Activated T-cell treated with anti-CD3 and anti-CD28 coated beads for 24 hours (primary cell): ENCODE measurements around the gene KLK4.

ENCODE experiments used
- DNase-seq: peaks from one replicate; pipeline ENCODE4 v3.0.0-alpha.2; 2020; ENCODE audit warnings: low read depth

The KLK4 gene, protein sequence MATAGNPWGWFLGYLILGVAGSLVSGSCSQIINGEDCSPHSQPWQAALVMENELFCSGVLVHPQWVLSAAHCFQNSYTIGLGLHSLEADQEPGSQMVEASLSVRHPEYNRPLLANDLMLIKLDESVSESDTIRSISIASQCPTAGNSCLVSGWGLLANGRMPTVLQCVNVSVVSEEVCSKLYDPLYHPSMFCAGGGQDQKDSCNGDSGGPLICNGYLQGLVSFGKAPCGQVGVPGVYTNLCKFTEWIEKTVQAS

DNA sequence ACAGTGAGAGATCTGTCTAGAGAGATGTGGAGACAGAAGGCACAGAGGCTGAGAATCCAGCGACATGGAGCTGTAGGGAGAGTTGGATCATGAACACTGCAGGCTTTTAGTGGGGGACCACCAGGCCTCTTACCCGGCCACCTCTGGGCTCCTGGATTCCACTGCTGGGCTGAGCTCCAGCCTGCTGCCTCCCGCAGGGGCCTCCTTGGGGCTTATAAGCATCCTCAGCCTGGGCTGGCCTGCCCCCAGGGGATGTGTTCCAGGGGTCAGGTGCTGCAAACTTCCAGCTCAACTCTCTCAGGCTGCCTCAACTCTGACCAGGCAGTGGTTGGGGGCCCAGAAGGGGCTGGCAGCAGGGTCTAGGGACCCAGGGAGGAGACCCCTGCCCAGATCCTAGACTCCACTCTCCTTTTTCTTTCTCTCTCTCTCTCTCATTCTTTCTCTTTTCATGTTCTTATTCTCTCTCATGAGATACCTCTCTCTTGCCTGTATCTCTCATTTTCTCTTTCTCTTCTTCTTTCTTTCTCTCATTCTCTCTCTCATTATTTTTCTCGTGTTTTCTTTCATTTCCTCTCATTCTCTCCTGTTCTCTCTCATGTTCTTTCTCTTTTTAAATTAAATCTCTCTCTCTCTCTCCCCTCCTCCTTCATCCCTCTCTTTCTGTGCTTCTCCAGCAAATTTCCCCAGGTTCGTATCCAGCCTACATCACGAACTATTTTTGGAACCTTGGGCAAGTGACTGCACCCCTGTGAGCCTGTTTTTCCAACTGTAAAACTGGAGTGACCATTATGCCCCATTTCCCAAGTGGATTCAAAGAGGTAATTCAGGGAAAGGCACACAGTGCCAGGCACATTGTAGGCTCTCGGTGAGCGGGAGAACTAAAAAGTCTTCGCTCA lies at the start of gene KLK4:
TSS of gene KLK4 (minus strand) at position 190 of the 896 bp plus-strand sequence. CDS start 657 bp downstream, outside the sequence.
- no peak for DNase-seq

DNA sequence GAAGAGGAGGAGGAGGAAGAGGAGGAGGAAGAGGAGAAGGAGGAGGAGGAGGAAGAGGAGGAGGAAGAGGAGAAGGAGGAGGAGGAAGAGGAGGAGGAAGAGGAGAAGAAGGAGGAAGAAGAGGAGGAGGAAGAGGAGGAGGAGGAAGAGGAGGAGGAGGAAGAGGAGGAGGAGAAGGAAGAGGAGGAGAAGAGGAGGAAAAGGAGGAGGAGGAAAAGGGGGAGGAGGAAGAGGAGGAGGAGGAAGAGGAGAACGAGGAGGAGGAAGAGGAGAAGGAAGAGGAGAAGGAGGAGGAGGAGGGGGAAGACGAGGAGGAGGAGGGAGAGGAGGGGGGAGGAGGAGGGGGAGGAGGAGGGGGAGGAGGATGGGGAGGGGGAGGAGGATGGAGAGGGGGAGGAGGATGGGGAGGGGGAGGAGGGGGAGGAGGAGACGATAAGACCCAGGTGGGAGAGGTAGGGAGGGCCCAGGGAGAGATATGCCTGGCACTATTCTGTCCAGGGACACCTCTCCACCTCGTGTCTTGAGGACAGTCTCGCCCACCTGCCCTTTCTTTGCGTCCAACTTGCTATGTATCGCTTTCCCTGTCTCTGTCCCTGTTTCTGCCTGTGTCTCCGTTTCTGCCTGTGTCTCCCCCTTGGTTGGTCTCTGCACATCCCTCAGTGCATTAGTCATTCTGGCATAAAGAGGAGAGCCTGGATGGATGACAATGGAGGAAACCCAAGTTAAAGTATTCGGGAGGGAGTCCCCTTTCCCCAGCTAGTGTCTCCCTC lies 48.7 kb upstream of the KLK4 start:
- DNase-seq: no peak

DNA sequence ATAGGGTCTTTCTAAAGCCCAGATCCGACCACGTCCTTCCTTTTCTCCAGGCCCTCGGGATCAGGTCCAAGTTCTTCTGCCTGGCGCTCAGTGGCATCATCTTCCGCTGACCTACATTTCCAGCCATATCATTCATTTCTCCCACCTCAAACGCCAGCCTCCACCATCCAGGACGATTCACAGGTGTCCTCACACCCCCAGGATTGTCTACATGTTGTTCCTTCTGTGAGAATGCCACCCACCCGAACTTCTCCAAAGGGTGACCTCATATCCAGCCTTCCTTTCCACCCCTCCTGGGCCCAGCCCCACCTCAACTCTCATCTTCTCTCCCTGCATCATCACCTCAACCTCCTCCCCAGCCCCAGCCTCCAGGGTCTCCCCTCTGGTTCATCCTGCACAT lies 46.4 kb upstream of the KLK4 start:
- no peak for DNase-seq

DNA sequence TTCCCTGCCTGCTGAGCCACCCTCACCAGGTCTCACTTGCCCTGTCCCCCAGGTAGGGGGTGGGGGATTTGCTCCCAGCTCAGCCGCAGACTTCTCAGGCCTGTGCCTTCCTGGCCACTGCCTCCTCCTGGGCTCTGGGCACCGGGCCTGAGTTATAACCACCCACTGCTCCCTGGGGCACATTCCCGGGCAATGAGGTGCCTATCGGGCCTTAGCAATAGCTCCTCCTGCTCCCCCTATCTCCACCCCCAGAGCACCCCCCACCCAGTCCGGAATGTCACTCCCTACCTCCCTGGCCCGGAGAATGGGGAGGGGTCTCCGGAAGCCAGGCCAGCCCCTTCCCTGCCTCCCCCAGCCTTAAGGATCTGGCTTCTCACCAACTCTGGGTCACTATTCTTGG lies 41.7 kb upstream of the KLK4 start, which contains the start of gene KLK5:
TSS of gene KLK5 (minus strand) at position 129 of the 400 bp plus-strand sequence. CDS start 381 bp downstream, outside the sequence.
- no peak for DNase-seq

DNA sequence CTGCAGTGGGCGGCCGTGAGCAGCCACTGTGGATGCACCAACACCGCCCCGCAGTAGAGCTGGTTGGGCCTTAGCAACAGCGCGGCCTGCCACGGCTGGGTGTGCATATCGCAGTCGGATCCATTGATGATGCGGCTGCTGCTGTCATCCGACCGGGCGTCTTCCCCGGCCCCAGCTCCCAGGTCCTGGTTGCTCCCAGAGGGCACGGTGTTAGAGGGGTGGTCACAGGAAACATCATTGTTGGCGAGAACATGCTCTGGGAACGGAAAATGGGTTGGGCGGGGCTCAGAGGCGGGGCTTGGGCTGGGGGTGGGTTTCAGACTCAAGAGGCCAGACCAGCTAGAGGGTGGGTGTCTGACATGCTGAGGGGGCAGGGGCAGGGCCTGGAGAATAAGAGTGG lies 38.7 kb upstream of the KLK4 start:
- no peak for DNase-seq

DNA sequence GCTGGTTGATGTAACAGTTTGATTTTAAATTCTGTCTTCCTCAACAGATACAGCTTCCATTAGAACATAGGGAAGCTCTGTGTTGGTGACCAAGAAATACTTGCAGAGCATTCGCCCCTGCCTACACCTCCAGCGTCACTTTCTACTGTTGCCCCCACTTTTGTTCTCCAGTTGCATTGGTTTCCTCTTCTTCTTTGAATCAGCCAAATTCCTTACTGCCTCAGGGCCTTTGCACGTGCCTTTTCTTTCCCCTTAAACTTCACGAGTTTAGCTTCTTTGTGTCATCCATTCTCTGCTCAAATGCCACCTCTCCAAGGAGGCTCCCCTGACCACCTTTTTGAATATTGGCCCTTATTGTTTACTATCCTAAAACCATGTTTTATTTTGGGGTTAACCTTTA lies 35.9 kb upstream of the KLK4 start:
- no peak for DNase-seq

DNA sequence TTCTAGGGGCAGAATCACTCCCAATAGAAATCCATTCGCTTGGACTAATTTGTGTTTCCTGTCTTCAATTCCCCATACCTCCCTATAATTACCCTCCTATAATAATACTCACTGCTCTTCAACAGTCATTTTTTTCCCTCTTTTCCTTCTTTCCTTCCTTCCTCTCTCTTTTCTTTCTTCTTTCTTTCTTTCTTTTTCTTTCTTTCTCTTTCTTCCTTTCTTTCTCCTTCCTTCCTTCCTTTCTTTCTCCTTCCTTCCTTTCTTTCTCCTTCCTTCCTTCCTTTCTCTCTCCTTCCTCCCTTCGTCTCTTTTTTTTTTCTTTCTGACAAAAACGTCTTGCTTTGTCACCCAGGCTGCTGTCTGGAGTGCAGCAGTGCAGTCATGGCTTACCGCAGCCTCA lies 33.6 kb upstream of the KLK4 start:
- DNase-seq: no peak

DNA sequence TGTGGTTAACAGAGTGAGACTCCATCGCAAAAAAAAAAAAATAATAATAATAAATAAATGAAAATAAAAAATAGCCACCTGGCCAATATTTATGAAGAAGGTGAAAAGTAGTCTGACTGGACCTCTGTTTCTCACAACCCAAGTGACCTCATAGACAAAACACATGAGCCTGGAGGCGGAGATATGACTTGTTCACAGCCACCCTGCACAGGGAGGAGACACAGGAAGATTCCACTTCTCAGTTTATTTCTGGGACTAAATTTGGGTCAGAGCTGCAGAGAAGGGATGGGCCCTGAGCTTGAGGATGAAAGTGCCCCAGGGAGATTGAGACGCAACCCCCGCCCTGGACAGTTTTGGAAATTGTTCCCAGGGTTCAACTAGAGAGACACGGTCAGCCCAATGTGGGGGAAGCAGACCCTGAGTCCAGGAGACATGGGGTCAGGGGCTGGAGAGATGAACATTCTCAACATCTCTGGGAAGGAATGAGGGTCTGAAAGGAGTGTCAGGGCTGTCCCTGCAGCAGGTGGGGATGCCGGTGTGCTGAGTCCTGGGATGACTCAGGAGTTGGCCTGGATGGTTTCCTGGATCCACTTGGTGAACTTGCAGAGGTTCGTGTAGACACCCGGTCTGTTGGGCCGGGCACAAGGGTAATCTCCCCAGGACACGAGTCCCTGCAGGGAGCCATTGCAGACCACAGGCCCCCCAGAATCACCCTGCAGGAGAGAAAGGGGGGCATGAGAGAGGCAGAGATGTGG lies 32.1 kb upstream of the KLK4 start:
- DNase-seq: no peak

DNA sequence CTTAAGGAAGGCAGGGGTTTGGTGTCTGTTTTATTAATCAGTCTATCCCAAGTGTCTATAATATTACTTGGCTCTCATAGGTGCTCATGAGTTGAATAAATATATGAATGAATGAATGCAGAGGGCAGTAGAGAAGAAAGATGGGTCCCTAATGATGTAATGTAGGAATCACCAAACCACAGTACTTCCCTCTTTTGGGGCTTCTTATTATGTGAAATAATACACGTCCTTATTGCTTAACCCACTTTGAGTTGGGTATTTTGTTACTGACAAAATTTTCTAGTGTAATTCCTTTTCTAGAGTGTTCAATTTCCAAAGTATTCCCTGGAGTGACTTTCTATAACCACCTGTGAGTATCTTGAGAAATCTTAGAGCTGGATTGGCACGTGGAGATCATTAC lies 28.4 kb upstream of the KLK4 start:
- DNase-seq: no peak

DNA sequence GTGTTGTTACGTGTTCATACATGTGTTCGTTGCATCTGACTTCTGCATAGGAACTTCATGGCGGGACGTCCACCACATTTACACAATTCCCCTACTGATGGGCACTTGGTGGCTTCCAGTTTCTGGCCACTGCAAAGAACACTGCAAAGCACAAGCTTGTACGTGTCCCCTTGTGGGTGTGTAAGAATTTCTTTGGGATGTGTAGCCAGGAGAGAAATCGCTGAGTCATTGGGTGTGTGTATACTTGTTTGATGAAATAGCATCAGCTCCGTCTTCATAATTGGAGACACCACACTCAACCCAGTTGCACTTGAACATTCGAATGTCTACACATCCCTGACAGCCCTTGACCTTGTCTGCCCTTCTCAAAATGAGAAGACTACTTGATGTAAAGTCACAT lies 22.4 kb upstream of the KLK4 start:
- DNase-seq: no peak

DNA sequence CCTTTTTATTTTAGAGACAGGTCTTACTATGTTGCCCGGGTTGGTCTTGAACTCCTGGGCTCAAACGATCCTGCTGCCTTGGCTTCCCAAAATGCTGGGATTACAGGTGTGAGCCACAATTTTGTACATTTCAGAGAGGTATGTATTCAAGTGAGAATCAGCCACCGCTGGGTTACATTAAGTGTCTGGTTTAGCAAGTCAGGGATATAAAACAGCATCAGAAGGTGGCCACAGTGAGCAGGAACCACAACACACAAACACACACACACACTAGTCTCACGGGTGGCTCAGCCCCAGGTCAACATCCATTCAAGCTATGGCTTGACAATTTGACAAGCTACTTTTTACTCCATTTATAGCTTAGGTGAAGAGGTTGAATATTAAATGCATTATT lies 21.5 kb upstream of the KLK4 start:
- no peak for DNase-seq

DNA sequence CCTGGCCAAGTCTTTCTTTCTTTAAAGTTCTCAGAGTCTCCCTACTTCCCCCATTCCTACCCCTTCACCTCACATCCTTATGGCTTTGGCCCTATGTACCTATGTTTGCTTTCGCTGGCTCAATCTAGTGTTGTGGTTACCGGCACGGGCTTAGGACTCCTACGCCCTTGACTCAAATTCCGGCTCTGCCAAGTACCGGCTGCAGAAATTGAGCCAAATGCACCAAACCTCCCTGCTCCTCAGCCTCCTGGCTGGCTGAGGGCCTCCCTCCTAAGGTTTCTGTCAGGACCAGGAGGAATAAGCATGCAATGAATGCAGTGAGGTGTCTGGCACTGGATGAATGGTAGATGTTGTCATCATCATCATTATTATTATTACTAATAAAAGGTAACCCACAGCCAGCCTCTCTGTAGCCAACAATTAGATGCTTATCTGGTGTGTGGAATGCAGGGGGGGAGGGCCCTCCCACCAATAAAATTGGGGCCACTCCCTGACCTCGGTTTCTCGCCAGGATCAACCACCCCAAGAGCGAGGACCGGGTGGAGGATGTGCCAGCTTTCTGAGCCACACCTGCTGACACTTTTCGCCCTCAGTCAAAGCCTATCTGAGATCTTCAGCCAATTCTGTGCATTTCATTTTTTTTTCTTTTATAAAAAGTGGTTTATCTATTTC lies 21.0 kb upstream of the KLK4 start:
- no peak for DNase-seq

DNA sequence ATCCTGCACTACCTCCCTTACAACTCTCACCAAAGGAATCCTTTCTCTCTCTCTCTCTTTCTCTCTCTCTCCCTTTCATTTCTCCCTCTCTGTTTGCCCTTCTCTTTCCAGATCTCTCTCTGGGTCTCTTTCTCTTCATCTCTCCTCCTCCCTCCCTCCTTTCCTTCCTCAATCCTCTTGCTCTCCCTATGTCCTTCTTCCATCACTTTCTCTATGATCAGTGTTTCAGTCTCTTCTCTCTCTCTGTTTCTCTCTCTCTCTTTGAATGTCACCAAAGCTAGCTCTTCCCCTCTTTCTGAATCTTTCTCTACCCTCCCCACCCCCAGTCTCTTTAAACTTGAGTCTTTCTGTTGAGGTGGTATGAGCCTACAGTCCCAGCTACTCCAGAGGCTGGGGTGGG lies 19.8 kb upstream of the KLK4 start:
- DNase-seq: no peak

DNA sequence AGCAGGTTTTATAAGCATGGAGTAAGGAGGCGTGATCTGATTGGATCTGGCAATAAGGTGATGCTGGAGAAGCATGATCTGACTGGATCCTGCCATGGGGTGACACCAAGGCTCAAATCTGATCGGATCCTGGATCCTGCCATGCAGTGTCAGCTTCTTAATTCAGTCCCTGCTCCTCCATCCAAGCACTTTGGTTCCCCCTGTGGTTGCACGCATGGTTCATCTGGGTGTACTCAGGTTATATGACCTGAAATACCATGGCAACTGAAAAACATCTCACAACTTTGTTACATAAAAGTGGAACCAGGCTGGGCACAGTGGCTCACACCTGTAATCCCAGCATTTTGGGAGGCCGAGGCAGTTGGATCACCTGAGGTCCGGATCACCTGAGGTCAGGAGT lies 17.6 kb upstream of the KLK4 start:
- no peak for DNase-seq

DNA sequence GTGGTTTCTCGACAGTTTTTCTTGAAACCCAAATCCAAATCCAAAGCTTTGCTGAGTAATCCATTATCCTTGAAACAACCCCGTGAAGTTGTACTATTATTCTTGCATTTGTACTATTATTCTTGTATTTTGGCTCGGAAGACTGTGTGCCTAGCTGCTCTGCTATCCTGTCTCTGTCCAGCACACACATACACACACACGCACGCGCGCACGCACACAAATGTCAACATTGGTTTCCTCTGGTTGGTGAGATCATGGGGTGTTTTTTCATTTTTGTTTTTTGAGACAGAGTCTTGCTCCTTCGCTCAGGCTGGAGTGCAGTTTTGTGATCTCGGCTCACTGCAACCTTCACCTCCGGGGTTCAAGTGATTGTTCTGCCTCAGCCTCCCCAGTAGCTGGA lies 14.9 kb upstream of the KLK4 start:
- DNase-seq: no peak

DNA sequence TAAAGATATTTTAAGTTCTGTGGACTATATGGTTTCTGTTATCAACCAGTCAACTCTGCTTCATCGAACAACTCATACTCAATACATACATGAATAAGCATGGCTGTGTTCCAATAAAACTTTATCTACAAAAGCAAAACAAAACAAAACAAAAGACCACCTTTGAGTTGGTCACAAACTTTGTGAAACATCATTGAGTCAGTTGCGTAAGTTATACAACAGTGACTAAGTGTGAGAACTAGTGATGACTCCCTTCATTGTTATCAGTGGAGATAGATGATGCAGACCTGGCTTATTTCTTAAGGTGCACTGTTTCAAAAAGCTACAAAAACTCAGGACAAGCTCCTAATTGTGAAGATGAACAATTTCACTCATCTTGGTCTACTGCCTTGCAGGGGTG lies 14.5 kb upstream of the KLK4 start:
- no peak for DNase-seq

DNA sequence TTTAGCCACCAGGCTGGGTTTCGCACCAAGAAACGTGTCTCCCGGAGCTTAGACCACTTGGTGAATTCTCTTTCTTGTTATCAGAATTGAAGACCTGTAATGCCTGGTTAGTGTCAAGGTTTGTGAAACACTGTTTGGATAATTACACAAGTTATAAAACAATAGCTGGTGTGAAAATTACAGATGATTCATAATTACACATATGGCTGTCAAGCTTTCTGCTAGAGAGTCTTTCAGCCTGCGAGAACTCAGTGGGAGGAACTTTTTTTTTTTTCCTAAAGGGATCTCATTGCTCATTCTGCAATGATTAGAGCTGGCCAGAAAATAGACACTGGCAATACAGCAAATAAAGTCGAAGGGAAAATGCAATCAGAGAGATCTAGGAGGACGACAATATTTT lies 13.4 kb upstream of the KLK4 start:
- DNase-seq: no peak

DNA sequence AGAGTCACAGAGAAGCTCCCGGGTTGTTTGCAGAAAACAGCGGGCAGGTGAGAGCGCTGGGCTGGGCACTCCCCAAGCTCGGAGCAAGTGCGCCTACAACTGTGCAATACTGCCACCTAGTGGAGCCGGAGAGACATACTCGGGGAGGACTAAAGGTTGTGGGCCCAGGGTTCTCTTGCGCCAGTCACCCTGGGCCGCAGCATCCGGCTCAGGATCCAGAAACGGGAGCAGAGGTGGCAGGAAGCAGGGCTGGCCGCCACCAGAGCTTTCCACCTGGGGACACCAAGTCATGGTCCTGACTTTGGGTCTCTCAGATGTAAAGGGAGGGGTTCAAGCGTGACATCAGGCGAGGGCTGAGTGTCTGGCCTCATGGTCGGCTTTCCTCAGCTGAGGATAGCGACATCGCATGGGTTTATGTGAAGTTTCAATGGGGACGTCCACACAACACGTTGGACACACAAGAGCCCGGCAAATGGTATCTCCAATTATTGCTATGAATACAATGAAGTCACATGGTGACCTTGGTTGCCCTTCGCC lies 11.2 kb upstream of the KLK4 start:
- DNase-seq: peak; percentile 72

DNA sequence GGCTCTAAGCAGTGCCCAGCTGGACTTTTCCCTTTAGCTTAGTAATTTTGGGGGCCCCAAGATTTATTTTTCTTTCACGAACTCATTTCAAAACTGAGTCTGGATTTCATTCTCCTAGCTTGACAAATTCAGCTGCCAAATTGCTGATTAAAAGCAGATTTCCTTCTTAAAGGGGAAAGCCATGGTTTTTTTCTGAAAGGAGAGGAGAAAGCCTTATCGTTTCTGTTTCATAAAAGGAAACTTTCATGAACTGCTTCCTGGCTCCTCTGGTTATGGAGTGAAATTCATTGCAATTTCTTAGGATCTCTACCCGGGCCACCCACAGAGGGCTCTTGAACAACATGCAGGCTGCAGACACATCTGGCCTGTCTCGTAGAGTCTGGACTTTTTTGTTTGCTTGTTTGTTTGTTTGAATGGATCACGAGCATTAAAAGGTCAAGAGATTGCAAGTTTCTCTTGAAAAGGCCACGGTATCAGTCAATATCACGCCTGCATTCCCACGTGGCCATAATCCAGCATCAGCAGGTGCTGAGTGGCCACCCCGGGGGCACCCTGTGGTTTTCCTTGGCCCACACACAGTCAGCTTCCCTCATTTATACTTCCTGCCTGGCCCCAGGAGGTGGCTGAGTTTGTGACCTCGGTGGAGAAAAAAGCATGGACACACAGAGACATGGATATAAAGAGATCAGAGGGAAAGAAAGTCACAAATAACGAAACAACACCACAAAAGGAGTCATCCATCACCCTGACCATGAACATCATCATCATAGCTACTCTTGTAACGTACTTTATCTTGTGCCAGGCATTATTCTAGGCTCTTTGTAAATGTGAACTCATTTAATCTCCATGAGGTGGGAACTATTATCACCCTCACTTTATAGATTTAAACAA lies 10.5 kb upstream of the KLK4 start:
- no peak for DNase-seq

DNA sequence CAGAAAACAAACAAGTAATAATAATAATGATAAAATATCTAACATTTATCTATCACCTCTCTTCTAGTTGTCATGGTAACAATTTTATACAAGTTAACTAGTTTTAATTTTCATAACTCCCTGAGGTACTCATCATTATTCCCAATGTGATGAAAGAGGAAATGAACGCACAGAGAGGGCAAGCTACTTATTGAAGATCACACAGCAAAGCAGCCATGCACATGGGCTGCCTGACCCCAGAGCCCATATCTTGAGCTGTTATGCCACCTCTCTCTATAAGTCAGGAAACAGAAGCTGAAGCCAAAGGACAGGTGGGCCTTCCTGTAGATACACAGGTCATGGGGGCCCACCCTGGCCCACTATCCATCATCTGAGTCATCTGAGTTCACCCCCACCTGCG lies 4.9 kb upstream of the KLK4 start:
- DNase-seq: no peak
